Prostate gland (tissue), 2 donors: ENCODE data around the gene FCGR3A.
"Not testable (repeated sequence)": the region's sequence is repeated elsewhere in the genome, so short reads cannot be mapped to it uniquely, and the experiment has no call there.

Source experiments
- POLR2A ChIP-seq: fragments of 450-650 bp; IDR thresholded peaks from one replicate; pipeline ENCODE4 v1.6.1; 2016; ENCODE audit warnings: antibody characterized with exemption, mild to moderate bottlenecking
- TF ChIP-seq, protein P1 (sequence below), 4 experiments: fragments of 200-600 bp in 2 of 4; fragments of 450-650 bp in 2 of 4; sonication (generic) in 2 of 4; IDR thresholded peaks; 1 replicate in 3 of 4; 2 replicates in 1 of 4; pipeline ENCODE4 v1.5.1; 2016 to 2019; ENCODE audit warnings: antibody characterized with exemption in 4 of 4, mild to moderate bottlenecking in 2 of 4, moderate library complexity in 2 of 4

DNA sequence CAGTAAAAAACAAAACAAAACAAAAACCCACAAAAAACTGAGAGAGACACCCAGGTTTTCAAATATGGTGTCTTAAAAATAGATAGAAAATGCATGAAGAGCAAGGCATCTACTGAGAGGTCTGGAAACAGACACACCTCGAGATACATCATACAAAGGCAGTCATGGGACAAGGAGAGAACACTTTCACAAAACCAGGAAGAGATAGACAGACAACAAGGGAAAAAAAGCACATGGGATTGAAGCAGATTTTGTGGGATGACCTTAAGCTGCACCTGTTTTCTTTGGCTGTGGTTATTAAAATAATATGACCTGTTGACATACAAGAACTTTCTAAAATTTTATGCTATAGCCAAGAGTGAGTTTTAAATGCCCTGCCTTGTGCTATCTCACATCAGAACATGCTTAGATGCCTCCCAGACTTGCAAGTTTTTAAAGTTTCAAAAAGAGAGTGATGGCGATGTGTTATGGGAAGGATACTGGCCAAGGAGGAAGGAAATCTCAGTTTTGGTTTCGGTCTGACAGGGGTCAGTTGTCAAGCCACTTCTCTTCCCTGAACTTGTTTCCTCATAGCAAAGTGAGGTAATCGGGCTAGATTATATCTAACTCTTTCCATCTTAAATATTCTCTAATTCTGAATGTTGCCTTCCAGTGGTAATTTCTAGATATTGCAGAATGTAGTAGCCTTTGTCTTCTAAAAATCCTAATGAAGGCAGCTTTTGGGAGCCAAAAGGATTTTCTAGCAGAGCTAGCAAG lies 11.5 kb upstream of the FCGR3A start:
- TF ChIP-seq, protein P1, sequence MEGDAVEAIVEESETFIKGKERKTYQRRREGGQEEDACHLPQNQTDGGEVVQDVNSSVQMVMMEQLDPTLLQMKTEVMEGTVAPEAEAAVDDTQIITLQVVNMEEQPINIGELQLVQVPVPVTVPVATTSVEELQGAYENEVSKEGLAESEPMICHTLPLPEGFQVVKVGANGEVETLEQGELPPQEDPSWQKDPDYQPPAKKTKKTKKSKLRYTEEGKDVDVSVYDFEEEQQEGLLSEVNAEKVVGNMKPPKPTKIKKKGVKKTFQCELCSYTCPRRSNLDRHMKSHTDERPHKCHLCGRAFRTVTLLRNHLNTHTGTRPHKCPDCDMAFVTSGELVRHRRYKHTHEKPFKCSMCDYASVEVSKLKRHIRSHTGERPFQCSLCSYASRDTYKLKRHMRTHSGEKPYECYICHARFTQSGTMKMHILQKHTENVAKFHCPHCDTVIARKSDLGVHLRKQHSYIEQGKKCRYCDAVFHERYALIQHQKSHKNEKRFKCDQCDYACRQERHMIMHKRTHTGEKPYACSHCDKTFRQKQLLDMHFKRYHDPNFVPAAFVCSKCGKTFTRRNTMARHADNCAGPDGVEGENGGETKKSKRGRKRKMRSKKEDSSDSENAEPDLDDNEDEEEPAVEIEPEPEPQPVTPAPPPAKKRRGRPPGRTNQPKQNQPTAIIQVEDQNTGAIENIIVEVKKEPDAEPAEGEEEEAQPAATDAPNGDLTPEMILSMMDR (IDR thresholded peaks at IDR 0.05): not testable (repeated sequence)
- TF ChIP-seq POLR2A: not testable (repeated sequence)
